ENCODE data around the gene NPHP3.

The NPHP3 gene

DNA sequence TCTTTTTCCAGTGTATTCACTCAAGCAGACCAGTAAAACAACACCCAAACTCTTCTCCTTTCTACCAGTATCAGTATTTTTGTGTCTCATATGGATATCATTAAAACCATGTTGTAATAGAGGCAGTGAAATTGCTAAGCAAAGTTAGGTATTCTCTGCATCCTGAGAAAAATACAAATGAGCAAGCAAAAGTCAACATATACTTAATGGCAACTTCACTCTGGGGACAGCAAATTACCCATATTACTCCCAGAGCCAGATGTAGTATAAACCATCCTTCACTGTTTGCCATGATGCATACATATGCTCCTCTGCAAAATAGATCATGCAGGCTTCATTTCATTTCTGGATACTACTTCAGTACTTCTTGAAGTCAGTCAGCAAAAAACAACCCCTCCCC, 40.0 kb downstream of the NPHP3 start:
- DNase-seq = no peak

DNA sequence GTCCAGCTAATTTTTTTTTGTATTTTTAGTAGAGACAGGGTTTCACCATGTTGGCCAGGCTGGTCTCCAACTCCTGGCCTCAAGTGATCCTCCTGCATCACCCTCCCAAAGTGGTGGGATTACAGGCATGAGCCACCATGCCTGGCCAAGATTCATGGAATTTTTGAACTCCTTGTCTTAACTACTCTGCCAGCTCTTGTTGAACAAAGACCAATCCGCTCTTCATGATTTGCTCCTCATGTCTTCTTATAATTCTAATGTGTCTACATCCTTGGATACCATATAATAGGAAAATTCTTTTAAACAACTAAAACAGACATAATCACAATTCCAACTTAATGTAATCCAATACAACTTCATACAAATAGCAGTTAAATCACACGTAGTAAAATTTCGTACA, 40.8 kb downstream of the NPHP3 start:
- no peak for DNase-seq

DNA sequence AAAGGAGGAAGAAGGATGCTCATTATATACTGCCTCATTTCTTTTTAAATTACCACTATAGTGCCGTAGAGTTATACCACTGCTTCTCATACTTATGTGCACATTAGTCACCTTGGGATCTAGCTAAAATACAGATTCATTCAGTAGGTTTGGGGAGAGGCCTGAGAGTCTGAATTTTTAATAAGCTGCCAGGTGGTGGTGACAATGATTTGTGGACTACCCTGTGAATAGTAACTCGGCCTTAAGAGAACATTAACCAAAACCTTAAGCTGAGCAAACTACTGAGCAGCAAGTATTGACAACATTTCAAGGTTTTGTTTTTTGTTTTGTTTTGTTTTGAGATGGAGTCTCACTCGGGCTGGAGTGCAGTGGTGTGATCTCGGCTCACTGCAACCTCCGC, 42.3 kb downstream of the NPHP3 start:
- DNase-seq = no peak

DNA sequence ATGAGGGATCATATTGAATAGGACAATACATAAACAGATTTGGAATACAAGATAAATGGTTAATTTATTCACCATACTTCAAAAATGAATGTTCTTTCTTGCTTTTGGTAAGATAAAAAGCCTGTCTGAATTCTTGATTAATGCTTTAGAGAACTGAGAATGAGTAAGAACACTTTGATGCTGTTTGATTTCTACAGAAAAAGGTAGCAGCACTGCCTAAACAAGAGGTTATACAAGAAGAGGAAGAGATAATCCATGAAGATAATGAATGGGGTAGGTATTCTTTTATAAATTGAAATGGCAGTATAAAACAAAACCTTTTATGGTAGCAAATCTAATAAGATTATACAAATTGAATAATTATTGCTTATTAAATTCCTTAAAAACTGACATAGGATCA, 46.8 kb downstream of the NPHP3 start:
- DNase-seq = no peak

DNA sequence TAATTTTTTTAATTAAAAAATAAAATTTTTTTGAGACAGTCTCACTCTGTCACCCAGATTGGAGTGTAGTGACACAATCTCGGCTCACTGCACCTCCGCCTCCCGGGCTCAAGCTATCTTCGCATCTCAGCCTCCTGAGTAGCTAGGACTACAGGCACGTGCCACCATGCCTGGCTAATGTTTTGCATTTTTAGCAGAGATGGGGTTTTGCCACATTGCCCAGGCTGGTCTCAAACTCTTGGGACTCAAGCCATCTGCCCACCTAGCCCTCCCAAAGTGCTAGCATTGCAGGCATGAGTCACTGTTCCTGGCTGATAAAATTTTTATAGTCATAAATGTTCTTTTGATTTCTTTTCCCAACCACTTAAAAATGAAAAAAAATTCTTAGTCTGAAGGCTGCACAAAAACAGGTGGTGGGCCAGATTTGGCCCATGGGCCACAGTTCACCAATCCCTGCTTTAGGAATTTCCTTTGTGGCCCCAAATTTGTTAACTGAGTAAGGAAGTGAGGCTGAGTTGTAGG, 52.9 kb downstream of the NPHP3 start:
- DNase-seq = no peak

DNA sequence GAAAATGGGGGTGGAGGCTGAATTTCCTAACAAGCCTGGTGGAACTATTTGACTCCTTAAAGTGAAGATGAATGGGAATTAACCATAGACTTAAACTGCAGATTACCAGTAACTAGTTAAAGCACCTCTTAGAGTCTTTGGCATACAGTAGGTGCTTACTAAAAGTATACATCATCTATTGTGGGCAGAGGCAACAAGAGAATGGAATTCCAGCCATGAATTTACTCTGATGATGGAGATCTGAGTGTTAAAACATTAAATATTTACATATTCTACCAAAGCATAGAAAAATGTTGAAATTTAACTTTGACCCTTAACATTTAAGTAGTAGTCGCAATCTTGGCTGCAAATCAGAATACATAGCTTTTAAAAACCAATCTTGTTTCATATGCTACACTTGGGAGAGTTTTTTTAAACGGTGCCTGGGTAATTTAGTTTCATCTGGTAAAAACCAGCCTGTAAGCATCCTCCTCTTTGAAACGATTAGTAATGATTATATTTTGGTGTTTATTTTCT, 56.9 kb downstream of the NPHP3 start:
- no peak for DNase-seq

DNA sequence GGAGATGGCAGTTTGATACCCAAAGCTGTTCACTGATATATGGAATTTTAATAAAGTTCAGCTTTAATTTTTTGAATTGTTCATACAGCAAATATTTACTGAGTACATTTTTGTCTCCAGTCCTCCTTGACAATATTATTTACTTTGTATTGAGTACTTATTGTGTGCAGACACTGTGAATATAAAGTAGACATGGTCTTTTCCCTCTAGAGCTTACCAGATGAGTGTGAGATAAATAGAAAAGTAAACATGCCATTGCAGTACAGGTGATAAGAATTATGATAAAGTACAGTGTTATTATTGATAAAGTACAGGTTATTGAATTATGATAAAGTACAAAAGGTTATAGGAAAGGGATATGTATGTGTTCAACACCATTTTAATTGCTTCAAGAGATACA, 60.0 kb downstream of the NPHP3 start:
- DNase-seq = no peak

DNA sequence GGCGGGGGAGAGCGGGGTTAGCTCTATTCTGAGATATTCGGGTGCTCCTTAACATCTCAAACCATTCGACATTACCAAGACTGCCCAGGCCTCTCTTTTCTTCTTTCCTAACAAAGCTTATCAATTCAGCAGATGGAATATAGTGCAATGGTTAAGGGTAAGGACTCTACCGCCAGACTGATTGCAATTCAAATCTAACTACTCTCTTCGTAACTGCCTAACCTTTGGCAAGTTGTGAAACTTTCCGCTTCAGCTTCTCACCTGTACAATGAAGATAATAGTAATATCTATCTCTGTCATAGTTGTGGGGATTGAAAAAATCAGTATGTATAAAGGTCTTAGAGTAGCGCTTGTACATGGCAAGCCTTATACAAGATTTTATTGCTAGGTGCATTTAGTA, 61.1 kb downstream of the NPHP3 start:
- no peak for DNase-seq

DNA sequence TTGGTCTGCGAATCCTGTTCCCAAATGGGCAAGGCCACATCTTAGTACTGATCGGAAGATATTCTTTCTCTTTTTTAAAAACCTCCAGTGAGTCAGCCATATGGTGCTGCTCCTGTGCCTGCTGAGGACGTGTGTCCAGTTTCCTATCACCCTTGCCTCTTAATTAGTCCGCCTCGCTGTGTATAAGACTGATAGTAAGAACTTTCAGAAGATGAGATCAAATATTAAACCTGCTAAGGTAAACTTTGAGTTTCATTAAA, 61.5 kb downstream of the NPHP3 start:
- no peak for DNase-seq

DNA sequence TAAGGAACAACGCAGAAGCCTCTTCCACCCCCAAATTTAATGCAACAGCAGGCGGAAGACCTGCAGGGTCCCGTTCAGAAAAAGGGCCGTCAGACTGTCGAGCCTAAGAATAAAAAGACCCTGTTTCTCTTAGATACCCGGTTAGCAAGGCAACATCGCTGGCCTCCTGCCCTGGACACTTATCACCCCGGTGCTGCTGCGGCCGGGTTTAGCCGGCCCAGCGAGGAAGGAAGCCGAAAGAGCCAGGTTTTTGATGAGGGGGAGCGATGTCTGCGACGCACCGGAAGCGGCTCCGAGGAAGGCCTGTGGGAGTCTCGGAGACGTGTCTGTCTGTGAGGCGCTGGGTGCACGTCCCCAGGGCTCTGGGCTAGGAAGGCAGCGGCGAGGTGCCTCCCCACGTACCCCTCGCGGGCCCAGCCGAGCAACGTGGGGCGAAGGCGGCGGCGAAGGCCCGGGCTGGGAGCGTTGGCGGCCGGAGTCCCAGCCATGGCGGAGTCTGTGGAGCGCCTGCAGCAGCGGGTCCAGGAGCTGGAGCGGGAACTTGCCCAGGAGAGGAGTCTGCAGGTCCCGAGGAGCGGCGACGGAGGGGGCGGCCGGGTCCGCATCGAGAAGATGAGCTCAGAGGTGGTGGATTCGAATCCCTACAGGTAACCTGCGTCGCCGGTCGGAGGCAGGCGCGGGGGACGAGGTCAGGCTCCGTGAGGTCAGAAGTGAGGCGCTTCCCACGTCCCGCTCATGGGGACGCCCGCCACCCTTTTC, 62.0 kb downstream of the NPHP3 start, which contains the start of gene UBA5:
UBA5 (plus strand) TSS at position 278 of the 759 bp plus-strand sequence; CDS start at position 487, 209 bp downstream.
- peak; percentile 66 for DNase-seq

DNA sequence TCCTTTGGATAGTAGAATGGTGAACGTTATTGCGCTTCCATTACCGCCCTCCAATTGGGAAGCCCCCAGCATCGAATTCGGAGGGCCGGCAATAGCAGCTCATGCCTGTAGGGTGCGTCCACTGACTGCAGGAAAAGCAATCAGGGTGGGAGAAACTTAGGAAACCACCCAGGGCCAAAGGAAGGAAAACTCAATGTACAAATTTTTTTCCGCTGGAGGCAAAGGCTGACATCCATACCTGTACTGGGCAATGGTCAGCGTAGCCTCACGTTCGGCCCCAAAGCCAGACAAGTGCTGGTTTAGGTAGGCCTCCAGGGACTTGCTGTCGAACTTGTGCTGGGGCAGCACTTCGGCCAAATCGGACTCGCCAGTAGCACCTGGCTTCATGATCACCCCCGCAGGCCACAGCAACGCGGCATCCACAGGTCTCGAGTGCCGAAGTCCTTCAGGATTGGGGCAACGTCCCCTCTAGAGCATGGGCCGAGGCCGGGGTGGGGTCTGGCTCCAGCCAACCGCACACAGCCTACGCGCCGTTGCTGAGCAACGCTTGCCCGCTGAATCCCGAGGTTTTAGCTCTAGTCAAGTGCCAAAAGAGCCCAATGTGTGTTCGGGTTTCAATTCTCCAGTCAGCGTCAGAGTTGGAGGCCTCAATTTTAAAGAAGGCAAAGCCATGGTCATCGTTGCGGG, 62.7 kb downstream of the NPHP3 start, which contains the start of gene ACAD11:
ACAD11 (minus strand) TSS at position 445 of the 687 bp plus-strand sequence; CDS start at position 387, 58 bp downstream.
- DNase-seq = no peak

DNA sequence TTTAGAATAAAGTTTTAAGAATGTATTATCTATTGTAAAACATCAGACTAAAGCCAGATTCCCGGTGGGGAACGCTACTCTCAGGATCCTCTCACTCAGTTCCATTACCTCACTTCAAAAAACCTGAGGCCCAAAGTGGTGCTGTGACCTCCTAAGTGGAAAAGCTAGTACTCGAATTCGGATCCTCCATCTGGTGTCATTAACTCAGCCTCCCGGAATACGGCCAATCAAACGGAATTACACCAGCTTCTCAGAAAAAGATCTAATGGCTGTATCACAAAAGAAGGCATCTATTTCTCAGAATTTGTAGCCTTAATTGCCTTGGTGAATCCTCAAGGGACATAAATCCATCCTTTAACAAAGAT, 63.2 kb downstream of the NPHP3 start:
- DNase-seq = no peak

DNA sequence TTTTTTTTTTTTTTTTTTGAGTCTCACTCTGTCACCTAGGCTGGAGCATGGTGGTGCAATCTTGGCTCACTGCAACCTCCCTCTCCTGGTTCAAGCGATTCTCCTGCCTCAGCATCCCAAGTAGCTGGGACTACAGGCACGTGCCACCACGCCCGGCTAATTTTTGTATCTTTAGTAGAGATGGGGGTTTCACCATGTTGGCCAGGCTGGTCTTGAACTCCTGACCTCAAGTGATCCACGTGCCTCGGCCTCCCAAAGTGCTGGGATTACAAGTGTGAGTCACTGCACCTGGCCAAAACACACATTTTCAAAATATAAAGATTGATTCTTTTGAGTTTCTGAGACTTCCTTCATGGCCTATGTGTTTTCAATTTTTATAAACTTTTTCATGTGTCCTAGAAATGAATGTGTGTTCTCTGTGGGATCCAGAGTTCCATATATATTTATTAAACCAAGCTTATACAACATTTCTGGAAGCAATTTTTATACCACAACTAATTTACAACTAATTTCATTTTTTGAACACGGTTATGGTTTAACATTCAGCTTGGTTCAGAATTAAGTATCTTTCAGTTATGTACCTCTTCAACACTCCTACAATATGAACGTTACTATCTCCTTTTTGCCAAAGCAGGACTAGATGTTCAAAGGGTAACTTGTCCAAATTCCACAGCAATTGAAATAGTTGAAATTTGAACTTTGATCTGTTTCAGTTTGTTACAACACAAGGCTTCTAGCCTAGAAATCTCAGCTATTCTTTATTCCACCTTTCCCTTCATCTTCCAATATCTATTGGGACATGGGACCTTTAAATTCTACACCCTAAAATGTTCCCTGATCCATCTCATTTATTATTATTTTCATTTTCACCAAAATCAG, 64.1 kb downstream of the NPHP3 start:
- no peak for DNase-seq

DNA sequence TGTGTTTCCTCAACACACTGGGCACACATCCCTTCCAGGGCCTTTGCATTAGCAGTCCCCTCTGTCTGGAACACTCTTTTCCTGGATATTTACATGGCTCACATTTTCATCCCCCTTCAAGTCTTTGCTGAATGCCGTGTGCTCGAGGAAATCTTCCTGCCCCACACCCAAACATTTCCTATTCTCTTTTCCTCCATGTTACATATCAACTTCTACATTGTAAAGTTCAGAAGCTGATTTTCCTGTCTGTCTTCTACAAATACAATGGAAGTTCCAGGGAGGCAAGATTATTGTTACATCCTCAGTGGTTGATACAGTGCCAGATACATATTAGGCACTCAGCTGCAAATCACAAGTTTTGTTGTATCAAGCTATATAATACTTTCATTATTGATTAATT, 66.7 kb downstream of the NPHP3 start:
- DNase-seq = no peak

DNA sequence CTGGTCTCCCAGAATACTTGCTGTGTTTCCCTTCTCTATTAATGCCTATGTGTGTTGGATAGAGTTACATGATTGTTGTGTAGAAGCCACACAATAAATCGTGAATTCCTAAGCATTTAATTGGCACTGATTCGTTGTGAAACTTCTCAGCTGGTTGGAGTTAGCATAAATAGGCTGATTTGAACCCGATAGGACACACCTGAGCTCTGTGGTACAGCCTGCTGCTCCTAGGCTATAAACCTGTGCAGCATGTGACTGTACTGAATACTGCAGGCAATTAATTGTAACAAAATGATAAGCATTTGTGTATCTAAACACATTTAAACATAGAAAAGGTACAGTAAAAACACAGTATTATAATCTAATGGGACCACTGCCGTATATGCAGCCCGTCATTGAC, 67.5 kb downstream of the NPHP3 start:
- DNase-seq = no peak

DNA sequence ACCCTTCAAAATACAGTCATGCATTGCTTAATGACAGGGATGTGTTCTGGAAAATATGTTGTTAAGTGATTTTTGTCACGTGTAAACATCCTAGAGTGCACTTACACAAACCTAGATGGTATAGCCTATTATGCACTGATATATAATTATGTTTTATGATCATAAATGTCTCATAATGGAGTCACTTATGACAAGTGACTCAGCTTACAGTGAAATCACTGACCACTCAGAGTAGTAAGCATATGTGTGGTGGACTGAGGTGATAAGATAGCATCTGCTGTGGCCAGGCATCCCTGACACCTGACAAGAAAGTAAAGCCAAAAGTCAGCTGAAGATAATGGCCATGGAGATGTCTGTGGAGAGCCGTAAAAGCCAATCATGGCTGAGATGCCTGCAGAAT, 68.0 kb downstream of the NPHP3 start:
- no peak for DNase-seq

DNA sequence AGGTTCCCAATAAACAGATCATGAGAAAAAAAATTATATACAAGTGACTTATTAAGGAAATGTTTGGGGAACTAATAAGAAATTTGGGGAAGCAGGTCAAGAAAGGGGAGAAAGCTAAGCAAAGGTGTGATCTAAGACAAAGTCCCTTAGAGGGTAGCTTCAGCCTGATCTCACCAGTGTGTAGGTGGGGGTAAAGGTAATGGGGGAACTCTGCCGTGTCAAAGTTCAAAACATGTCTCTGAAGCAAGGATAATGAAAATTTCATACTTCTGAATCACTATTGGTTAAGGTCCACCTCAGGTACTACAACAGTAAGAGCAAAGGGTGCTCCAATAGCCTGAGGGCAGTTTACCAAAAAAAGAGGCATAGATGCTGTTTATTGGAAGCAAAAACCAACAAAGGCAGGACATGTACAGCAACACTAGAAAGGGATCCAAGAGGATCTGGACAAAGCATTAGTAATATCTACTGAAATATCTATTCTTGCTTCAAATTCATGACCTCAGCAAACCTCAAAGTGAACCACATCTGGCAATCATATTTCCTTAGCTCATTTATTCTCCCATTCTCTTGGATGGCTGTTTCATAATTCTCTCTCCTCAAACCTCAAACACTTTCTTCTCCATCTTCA, 69.5 kb downstream of the NPHP3 start:
- DNase-seq = no peak

DNA sequence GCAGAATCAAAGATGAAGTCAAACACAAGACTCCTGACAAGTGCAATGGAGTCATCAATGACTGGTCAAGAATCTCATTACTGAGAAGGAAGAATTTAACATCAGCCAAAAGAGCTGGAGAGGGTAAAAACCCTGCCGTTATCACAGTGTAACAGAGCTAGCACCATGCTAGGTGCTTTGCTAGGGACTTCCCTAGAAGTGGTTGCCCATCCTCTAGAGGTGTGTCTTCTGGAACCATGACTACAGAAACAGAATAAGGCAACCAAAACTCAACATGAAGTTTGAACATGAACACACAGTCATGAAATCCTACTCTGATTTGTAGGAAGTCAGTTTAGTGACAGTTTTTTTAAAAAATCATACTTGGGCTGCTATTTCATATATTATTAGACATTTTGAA, 72.1 kb downstream of the NPHP3 start:
- no peak for DNase-seq

DNA sequence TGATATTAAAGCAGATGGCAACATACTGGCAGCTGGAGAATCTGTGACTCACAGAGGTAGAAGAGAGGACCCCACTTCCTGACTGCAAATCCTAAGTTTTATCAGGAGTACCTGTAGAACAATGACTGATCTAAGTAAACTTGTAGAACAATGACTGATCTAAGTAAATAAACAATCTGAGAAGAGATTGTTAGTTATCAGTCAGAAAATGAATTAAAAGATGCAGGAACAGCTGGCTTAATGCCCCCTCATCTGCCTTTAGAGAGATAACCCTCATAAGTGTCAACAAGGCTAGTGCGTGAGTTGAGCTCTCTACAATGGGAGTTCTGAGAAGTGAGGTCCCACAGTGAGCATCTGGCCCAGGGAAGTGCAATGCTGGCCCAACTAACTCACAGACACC, 77.2 kb downstream of the NPHP3 start:
- no peak for DNase-seq

DNA sequence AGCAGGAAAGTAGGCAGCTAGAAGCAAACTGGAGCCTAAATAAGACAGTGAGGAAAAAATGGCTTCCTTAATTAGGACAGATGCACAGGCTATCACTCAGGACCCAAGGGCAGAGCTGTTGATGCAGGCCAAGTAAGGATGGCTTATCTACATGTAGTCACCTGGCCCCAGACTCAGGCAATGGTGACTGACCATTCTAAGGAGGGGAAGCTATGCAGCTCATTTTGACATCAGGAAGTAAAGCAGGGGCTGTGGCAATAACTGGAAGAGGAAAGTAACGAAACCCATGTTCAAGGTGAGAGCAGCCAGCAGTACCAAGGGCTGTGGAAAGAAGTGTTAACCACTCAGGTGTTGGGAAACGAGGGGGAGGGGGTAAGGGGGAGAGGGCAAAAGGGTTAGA, 78.8 kb downstream of the NPHP3 start:
- DNase-seq = no peak

DNA sequence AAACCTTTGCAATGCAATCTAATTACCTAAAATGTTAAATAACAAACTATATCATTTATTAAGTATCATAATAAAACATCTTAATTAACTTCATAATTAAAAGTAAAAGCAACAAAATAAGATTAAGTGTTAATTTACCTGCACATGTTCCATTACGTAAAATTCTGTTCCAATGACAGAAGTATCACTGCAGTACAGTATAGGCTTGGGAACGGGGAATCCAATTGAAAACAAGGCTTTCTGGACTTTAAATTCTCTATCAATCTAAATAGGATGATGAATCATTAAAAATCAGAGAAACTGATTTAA, 79.7 kb downstream of the NPHP3 start:
- DNase-seq = no peak

DNA sequence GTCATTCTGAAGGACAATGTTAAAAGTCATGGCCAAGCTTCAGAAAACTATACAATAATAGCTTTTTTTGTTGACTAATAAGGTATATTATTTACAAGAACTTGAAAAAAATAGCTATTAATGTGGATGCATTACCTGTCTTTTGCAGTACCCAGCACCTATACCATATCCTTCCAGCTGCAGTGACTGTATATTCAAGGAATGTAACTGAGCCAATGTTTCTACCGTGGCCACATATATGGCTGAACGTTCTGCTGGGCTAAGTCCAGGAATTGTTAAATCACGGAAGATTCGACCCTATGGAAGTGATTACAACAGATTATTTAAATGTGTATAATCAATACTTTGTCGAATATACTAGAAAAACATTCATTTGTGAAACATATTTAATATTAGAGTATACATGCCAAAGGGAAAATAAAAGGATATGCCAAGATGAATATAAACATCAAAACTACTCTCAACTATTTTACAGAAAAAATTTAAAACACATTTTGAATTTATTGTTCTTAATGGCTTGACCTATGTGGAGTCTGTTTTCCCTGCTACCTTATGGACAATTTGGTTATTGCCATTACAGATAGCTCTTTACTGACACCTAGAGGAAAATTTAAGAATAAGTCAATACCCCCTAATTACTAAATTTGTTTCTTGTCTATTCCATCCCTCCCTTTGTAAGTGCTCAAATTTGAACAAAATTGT, 80.2 kb downstream of the NPHP3 start:
- no peak for DNase-seq
